Right lobe of liver (tissue), 6 donors: ENCODE measurements around the gene NOTCH1. TPM values are rescaled to one million over a fixed set of nuclear protein-coding genes. Genes with fewer than 3 reads are reported as not detected.

Experiments used
- ATAC-seq, 4 donors: fragments of 200-7000 bp; cut with Tn5 transposase; one replicate each; pipeline ENCODE4 v1.9.1; 2020; ENCODE audit warnings: mild to moderate bottlenecking in 4 of 4, moderate library complexity in 4 of 4
- DNase-seq, 3 donors: peaks; one replicate each; pipeline ENCODE4 v3.0.0-alpha.2; 2020
- H3K27ac ChIP-seq, 3 donors: fragments of 200-600 bp; one replicate each; pipeline ENCODE4 v1.8.0; 2022
- H3K27me3 ChIP-seq, 2 donors: fragments of 200-600 bp; one replicate each; pipeline ENCODE4 v1.8.0; 2022
- H3K36me3 ChIP-seq, 4 donors: fragments of 200-600 bp; sonication (generic) in 1 of 4; one replicate each; pipeline versions ENCODE4 v1.5.1 to v1.8.0; 2017 to 2022; ENCODE audit warnings: control low read depth in 1 of 4
- H3K4me1 ChIP-seq, 4 donors: fragments of 200-600 bp; sonication (generic) in 1 of 4; one replicate each; pipeline versions ENCODE4 v1.5.1 to v1.8.0; 2017 to 2022; ENCODE audit warnings: control low read depth in 1 of 4
- H3K4me3 ChIP-seq, 3 donors: fragments of 200-600 bp; one replicate each; pipeline ENCODE4 v1.8.0; 2022
- H3K9me3 ChIP-seq, 4 donors: fragments of 200-600 bp; sonication (generic) in 1 of 4; one replicate each; pipeline versions ENCODE4 v1.5.1 to v1.8.0; 2017 to 2022; ENCODE audit warnings: control low read depth in 1 of 4
- POLR2A ChIP-seq: fragments of 450-650 bp; IDR thresholded peaks from one replicate; pipeline ENCODE4 v1.6.1; 2017; ENCODE audit warnings: antibody characterized with exemption, mild to moderate bottlenecking
- WGBS: methylation state at CpG from one replicate; pipeline ENCODE4 v1.1.6; 2018; ENCODE audit warnings: low coverage, low lambda C conversion rate; ENCODE audit not compliant: insufficient coverage; ENCODE audit errors: missing lambda C conversion rate; 5-methylcytosine and 5-hydroxymethylcytosine counted together
- intact Hi-C, 2 donors: fragments of 100-400 bp; cut with DNase I; formaldehyde crosslinking; loops; one replicate each; pipeline versions ENCODE4 v1.11.2 to v1.14.1; 2022
- total RNA-seq, 6 experiments: library from RNA; depleted of rRNA in 2 of 6; stranded (reverse); fragments of >200 nt in 2 of 6; fragmentation: NEBNext Ultra II Directional in 3 of 6; extraction: Animal tissue kit (Norgen Biotek cat#: 25700) in 3 of 6; gene quantifications; one replicate each; pipeline versions ENCODE4 v1.1.0 to v1.2.4, GENCODE V29; 2016 to 2023
- TF ChIP-seq, protein P1 (sequence below), 4 donors: fragments of 200-600 bp in 3 of 4; fragments of 450-650 bp in 1 of 4; IDR thresholded peaks; one replicate each; pipeline versions ENCODE4 v1.5.1 to v1.8.0; 2016 to 2022; ENCODE audit warnings: antibody characterized with exemption in 4 of 4, mild to moderate bottlenecking in 2 of 4
- donor health status: DM: no; HTN: yes; CAD: no.
- donor health status: DM: no; HTN: no; CAD: no.
- donor health status: DM: no; HTN: no; CAD: no.
- donor health status: DM: no; HTN: yes; CAD: no.
- donor health status: DM: no; HTN: yes; CAD: no.

The NOTCH1 gene
- total RNA-seq, 6 experiments from 2014 or later, result 17.4 to 26.2 (median 19.3) TPM

DNA sequence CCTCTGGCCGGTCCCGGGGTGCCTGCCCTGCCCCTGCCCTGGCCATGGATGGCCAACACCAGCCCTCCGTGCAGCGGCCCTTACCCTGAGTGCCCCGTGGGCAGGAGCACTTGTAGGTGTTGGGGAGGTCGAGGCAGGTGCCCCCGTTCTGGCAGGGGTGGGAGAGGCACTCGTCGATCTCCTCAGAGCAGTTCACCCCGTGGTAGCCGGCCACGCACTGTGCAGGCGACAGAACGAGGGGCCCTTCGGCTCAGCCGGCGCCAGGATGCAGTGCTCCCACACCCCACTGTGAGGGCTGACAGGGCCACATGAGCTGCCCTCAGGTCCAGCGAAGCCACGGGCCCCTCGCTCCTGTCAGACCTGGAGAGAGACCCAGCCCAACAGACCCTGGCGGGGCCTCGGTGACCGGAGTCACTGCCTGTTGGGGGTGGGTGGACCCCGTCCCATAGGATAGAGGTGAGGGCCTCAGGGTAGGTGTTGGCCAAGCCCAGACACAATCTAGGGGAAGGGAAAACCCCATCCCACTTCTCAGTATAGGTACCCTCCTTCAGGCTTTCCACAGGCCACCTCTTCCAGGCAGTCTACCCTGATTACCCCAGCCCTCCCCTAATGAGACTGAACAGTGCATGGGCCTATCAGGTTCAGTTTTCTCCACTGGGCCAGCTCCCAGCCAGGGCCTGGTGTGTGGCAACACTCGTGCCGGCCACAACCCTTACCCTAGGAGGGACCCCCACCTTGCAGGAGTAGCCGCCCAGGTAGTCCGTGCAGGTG lies 38.4 kb downstream of the NOTCH1 start:
- ATAC-seq, result no peak
- H3K4me3 ChIP-seq, result no peak overlapping the region
- DNase-seq, result no peak
- H3K36me3 ChIP-seq, result peaks cover 0 to 93% (median 52%) of the 10 kb centered on the region in 4 donors
- no peaks in the 10 kb centered on the region for H3K4me1 ChIP-seq
- TF ChIP-seq, protein P1, sequence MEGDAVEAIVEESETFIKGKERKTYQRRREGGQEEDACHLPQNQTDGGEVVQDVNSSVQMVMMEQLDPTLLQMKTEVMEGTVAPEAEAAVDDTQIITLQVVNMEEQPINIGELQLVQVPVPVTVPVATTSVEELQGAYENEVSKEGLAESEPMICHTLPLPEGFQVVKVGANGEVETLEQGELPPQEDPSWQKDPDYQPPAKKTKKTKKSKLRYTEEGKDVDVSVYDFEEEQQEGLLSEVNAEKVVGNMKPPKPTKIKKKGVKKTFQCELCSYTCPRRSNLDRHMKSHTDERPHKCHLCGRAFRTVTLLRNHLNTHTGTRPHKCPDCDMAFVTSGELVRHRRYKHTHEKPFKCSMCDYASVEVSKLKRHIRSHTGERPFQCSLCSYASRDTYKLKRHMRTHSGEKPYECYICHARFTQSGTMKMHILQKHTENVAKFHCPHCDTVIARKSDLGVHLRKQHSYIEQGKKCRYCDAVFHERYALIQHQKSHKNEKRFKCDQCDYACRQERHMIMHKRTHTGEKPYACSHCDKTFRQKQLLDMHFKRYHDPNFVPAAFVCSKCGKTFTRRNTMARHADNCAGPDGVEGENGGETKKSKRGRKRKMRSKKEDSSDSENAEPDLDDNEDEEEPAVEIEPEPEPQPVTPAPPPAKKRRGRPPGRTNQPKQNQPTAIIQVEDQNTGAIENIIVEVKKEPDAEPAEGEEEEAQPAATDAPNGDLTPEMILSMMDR (IDR thresholded peaks at IDR 0.05), result no peak
- no peak for TF ChIP-seq POLR2A
- intact Hi-C loops, result no loop called here
- no peaks in the 10 kb centered on the region for H3K27me3 ChIP-seq
- WGBS, result no CpG with 5 or more reads among the region's 28 CpGs
- no peak overlapping the region for H3K27ac ChIP-seq
- no peaks in the 10 kb centered on the region for H3K9me3 ChIP-seq

DNA sequence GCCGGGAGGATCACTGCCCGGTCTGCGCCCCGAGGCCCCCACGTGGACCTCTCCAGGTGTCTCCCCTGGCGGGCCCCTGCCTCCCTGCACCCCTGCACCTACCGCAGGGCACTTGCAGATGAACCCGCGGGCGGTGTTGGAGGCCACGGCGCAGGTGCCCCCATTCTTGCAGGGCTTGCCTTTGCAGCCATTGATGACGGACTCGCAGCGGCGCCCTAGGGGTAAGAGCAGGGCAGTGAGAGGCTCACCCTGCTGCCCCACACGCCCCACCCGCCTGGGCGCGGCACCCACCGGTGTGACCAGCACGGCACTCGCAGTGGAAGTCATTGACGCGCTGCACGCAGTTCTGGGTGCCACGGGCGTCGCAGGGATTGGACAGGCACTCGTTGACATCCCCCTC lies 39.4 kb downstream of the NOTCH1 start:
- Histone ChIP-seq H3K36me3 (peaks cover 0 to 93% (median 52%) of the 10 kb centered on the region in 4 donors), H3K4me3 (no peak overlapping the region), H3K27me3 (no peaks in the 10 kb centered on the region), H3K27ac (no peak overlapping the region), H3K9me3 (no peaks in the 10 kb centered on the region), H3K4me1 (no peaks in the 10 kb centered on the region)
- WGBS, result 70% methylated on average over 2 of the region's 30 CpGs
- TF ChIP-seq, protein P1 (IDR thresholded peaks at IDR 0.05), result no peak
- no peak for TF ChIP-seq POLR2A
- intact Hi-C loops, result no loop called here
- DNase-seq (no peak), ATAC-seq (no peak)

DNA sequence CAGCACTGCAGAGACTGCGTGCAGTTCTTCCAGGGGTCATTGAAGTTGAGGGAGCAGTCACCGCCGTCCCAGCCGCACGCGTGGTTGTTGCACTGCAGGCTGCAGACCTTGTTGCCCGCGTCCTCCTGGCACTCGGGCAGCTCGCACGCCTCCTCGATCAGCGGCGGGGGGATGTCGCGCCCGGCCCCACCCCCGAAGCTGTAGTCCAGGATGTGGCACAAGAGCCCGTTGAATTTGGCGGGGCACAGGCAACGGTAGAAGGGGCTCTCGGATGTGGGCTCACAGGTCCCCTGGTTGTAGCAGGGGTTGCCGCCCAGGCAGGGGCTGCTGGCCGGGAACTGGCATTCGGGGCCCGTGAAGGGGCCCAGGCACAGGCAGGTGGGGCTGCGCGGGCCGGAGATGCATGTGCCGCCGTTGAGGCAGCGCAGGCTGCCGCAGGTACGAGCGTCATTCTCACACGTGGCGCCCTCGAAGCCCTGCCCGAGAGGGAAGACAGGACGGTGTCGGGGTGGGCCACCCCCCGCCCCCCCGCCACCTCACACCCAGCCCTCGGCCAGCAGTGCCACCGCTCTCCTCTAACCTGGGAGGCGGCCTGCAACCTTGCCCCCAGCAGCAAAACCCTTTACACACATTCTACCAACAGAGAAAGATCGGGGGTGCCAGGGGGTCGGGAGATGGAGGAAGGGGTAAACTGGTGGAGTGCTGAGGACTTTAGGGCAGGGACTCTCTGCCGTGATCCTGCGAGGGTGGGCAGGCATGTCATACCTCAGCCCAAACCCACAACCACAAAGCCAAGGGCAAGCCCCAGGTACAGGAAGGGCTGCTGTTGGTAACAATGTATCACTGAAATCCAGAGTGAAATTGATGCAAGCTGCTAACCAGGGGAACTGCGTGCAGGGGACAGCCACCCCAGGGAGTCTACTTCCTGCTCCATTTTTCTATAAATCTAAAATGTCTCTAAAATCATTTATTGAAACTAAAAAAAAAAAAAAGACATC lies 40.1 kb downstream of the NOTCH1 start:
- H3K27me3 ChIP-seq, result no peaks in the 10 kb centered on the region
- WGBS, result 92% methylated on average over 5 of the region's 51 CpGs
- TF ChIP-seq, protein P1 (IDR thresholded peaks at IDR 0.05), result no peak
- no peak for TF ChIP-seq POLR2A
- H3K4me1 ChIP-seq, result no peaks in the 10 kb centered on the region
- no peak overlapping the region for H3K4me3 ChIP-seq
- intact Hi-C loops, result no loop called here
- no peak for ATAC-seq
- H3K36me3 ChIP-seq, result peaks cover 0 to 94% (median 48%) of the 10 kb centered on the region in 4 donors
- DNase-seq, result no peak
- no peaks in the 10 kb centered on the region for H3K9me3 ChIP-seq
- H3K27ac ChIP-seq, result no peak overlapping the region

DNA sequence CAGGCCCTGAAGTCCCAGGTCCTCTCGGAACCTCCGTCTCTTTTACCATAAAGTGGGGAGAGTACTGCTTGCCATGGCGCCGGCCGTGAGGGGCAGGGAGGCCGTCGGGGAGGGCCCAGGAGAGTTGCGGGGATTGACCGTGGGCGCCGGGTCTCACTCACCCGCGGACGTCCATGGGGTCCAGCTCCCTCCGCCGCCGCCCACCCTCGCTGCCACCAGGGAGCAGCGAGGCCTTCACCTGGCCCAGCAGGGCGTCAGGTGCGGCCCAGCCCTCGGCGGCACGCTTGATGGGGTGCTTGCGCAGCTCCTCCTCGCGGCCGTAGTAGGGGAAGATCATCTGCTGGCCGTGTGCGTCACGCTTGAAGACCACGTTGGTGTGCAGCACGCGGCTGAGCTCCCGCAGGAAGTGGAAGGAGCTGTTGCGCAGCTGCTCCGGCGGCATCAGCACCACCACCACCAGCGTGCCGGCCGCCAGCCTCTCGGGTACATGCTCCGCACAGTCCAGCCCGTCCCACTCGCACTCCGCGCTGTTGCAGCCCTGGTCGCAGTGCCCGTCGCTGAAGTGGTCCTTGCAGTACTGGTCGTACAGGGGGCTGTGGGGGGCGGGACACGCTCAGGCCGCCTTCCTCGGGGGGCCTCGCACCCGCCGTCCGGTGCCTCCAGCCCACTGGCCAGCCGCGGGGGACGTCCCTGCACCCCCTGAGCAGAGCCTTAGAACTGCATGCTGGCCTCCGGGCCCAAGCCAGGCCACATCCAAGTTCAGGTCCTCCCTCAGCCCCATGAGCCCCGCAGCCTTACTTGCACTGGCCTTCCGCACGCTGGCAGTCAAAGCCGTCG lies 41.1 kb downstream of the NOTCH1 start:
- ATAC-seq, result no peak

More for the DNA sequence above, 41.1 kb downstream of the NOTCH1 start:
- no peak for DNase-seq
- no peaks in the 10 kb centered on the region for H3K27me3 ChIP-seq
- no CpG with 5 or more reads among the region's 68 CpGs for WGBS
- H3K9me3 ChIP-seq, result no peaks in the 10 kb centered on the region
- H3K4me1 ChIP-seq, result no peaks in the 10 kb centered on the region
- TF ChIP-seq POLR2A, result no peak
- TF ChIP-seq, protein P1 (IDR thresholded peaks at IDR 0.05), result no peak
- H3K27ac ChIP-seq, result no peak overlapping the region
- H3K36me3 ChIP-seq, result peaks cover 0 to 94% (median 49%) of the 10 kb centered on the region in 4 donors
- intact Hi-C loops, result no loop called here
- H3K4me3 ChIP-seq, result no peak overlapping the region
